K562 (cell line): ENCODE measurements around the gene HTR3E. TPM values are rescaled to one million over a fixed set of nuclear protein-coding genes. Genes with fewer than 3 reads are reported as not detected.

ENCODE experiments used
- ARID3A ChIP-seq: IDR thresholded peaks from 2 replicates; pipeline ENCODE4 v1.6.1; 2012; ENCODE audit warnings: low read depth, low read length, improper control_type of control experiment, borderline replicate concordance
- BRD9 ChIP-seq: fragments of 450-650 bp; IDR thresholded peaks from 2 replicates; pipeline ENCODE4 v1.6.1; 2018; ENCODE audit warnings: low read depth; ENCODE audit not compliant: partially characterized antibody
- CHCHD3 ChIP-seq: fragments of 250-450 bp; sonication (Bioruptor Pico); IDR thresholded peaks from 2 replicates; pipeline ENCODE4 v2.1.2; 2022; ENCODE audit warnings: mild to moderate bottlenecking
- DLX4 ChIP-seq: fragments of 250-450 bp; sonication (Bioruptor Pico); IDR thresholded peaks from 2 replicates; pipeline ENCODE4 v1.6.1; 2021; ENCODE audit warnings: mild to moderate bottlenecking
- FOXO4 ChIP-seq: fragments of 450-650 bp; formaldehyde crosslinking; IDR thresholded peaks from 2 replicates; pipeline ENCODE4 v1.4.0; 2020; ENCODE audit warnings: mild to moderate bottlenecking, moderate library complexity
- GABPB1 ChIP-seq: sonication (generic); formaldehyde crosslinking; IDR thresholded peaks from 2 replicates; pipeline ENCODE4 v1.8.0; 2022; ENCODE audit warnings: mild to moderate bottlenecking, missing genetic modification reagents
- GTF2A2 ChIP-seq: IDR thresholded peaks from 2 replicates; pipeline ENCODE4 v1.6.1; 2016; ENCODE audit warnings: mild to moderate bottlenecking, missing genetic modification characterization, missing compliant biosample characterization
- GTF2F1 ChIP-seq: IDR thresholded peaks from 2 replicates; pipeline ENCODE4 v1.6.1; 2011; ENCODE audit warnings: low read depth, low read length, improper control_type of control experiment
- HDAC6 ChIP-seq: IDR thresholded peaks from 2 replicates; pipeline ENCODE4 v1.6.1; 2012; ENCODE audit warnings: low read depth, mild to moderate bottlenecking, control low read depth, inconsistent platforms, low read length, moderate library complexity
- LCOR ChIP-seq: sonication (generic); formaldehyde crosslinking; IDR thresholded peaks from 2 replicates; pipeline ENCODE4 v1.8.0; 2022; ENCODE audit warnings: mild to moderate bottlenecking, missing genetic modification reagents
- MAZ ChIP-seq, 2 experiments: fragments of 450-650 bp in 1 of 2; sonication (generic) in 1 of 2; formaldehyde crosslinking; IDR thresholded peaks in 1 of 2; conservative IDR thresholded peaks in 1 of 2; 2 replicates each; pipeline versions ENCODE4 v1.4.0 to v1.5.0; 2020; ENCODE audit warnings: mild to moderate bottlenecking in 1 of 2, missing genetic modification reagents in 1 of 2
- MCM7 ChIP-seq, 2 experiments: fragments of 450-650 bp; IDR thresholded peaks; 2 replicates each; pipeline ENCODE4 v1.6.1; 2016 to 2018
- MTA1 ChIP-seq: fragments of 450-650 bp; IDR thresholded peaks from 2 replicates; pipeline ENCODE4 v1.6.1; 2017; ENCODE audit warnings: borderline replicate concordance
- NBN ChIP-seq: fragments of 450-650 bp; IDR thresholded peaks from 2 replicates; pipeline ENCODE4 v1.6.1; 2016; ENCODE audit warnings: low read depth, mild to moderate bottlenecking
- PCBP2 ChIP-seq: fragments of 200-400 bp; formaldehyde crosslinking; IDR thresholded peaks from 2 replicates; pipeline ENCODE4 v1.6.1; 2018; ENCODE audit warnings: low read length, low read depth, mild to moderate bottlenecking, moderate library complexity; ENCODE audit not compliant: poor library complexity, severe bottlenecking
- RCOR1 ChIP-seq, 2 experiments: IDR thresholded peaks; 2 replicates each; pipeline ENCODE4 v1.6.1; 2012; ENCODE audit warnings: low read depth in 2 of 2, low read length in 2 of 2, borderline replicate concordance in 1 of 2, improper control_type of control experiment in 1 of 2
- SP1 ChIP-seq: sonication (generic); formaldehyde crosslinking; IDR thresholded peaks from 2 replicates; pipeline ENCODE4 v1.8.1; 2022; ENCODE audit warnings: mild to moderate bottlenecking, missing genetic modification reagents
- SREBF2 ChIP-seq: sonication (generic); formaldehyde crosslinking; IDR thresholded peaks from 2 replicates; pipeline ENCODE4 v1.4.0; 2020; ENCODE audit warnings: mild to moderate bottlenecking, missing genetic modification reagents
- TCF15 ChIP-seq: fragments of 250-450 bp; sonication (Bioruptor Pico); IDR thresholded peaks from 2 replicates; pipeline ENCODE4 v1.8.0; 2022; ENCODE audit warnings: moderate library complexity, mild to moderate bottlenecking, inconsistent platforms
- ZKSCAN8 ChIP-seq: fragments of 200-800 bp; sonication (Bioruptor generic); IDR thresholded peaks from 2 replicates; pipeline ENCODE4 v1.6.1; 2016; ENCODE audit warnings: missing genetic modification characterization, missing compliant biosample characterization
- ZNF133 ChIP-seq: fragments of 250-450 bp; sonication (Bioruptor Pico); IDR thresholded peaks from 2 replicates; pipeline ENCODE4 v1.4.0; 2020; ENCODE audit warnings: mild to moderate bottlenecking
- ZNF449 ChIP-seq: fragments of 250-450 bp; sonication (Bioruptor Pico); IDR thresholded peaks from 2 replicates; pipeline ENCODE4 v1.8.0; 2022; ENCODE audit warnings: moderate library complexity, mild to moderate bottlenecking, inconsistent platforms
- polyA plus RNA-seq, 8 experiments: library from polyadenylated mRNA; depleted of rRNA in 4 of 8; stranded (reverse) in 5 of 8; unstranded in 3 of 8; fragments of >200 nt; fragmentation: Nextera tagmentation in 2 of 8; fragmentation: Illumina TruSeq in 1 of 8; extraction: Ambion mirVana in 2 of 8; extraction: Trizol in 1 of 8; gene quantifications; 2 replicates each; pipeline versions ENCODE4 v1.2.1 to v1.2.3, GENCODE V29; 2011 to 2014; ENCODE audit warnings: inconsistent platforms in 1 of 8, missing spikeins in 1 of 8
- total RNA-seq, 7 experiments: library from RNA; depleted of rRNA in 6 of 7; stranded (reverse); fragments of >200 nt in 6 of 7; fragmentation: Illumina TruSeq in 2 of 7; extraction: Trizol in 2 of 7; gene quantifications; 2 replicates each; pipeline versions ENCODE4 v1.2.1 to v1.2.3, GENCODE V29; 2011 to 2021; ENCODE audit warnings: low replicate concordance in 1 of 7

The HTR3E gene
- total and polyA plus RNA-seq, 9 of the 15 experiments (the other 6 are each of a cell fraction or from before 2014, with no cell fraction given), result not detected

GRCh38 chr3:184135149-184135910, 38.5 kb downstream of the HTR3E start, which contains the start of gene EIF2B5 (continued):
- TF ChIP-seq SP1 (CRISPR knock-in tag), result peak; percentile 86
- peak; percentile 88; the same call in 1 of the 2 replicates for TF ChIP-seq LCOR (CRISPR knock-in tag)
- TF ChIP-seq GTF2F1, result no peak
- peak; percentile 63 to 78 for TF ChIP-seq MAZ (CRISPR knock-in tag; conservative IDR thresholded peaks at IDR 0.05 in 1 of 2, IDR thresholded peaks at IDR 0.05 in 1 of 2)
- peak; percentile 87; the same call in 1 of the 2 replicates for TF ChIP-seq GABPB1 (CRISPR knock-in tag)
- TF ChIP-seq FOXO4 (CRISPR knock-in tag), result no peak
- TF ChIP-seq MTA1, result no peak
- no peak for TF ChIP-seq ZNF449
- no peak for TF ChIP-seq GTF2A2 (tag)
- peak; percentile 25 for TF ChIP-seq BRD9
- no peak for TF ChIP-seq ZNF133 (CRISPR knock-in tag)
- TF ChIP-seq RCOR1 (IDR thresholded peaks at IDR 0.05; ENCODE audit: borderline replicate concordance in 1 of 2, low read depth in 2 of 2, low read length in 2 of 2), result peak in 1 of 2 experiments; percentile 76; a peak in 2 of 4 replicates
- peak; percentile 28; the same call in 1 of the 2 replicates for TF ChIP-seq TCF15 (CRISPR knock-in tag)
- TF ChIP-seq SREBF2 (CRISPR knock-in tag), result no peak
- no peak for TF ChIP-seq MCM7 (IDR thresholded peaks at IDR 0.05)
- no peak for TF ChIP-seq ZKSCAN8 (CRISPR knock-in tag)
- no peak for TF ChIP-seq DLX4 (CRISPR knock-in tag)
- no peak for TF ChIP-seq CHCHD3
- peak; percentile 88; the same call in 1 of the 2 replicates for TF ChIP-seq NBN
- TF ChIP-seq HDAC6, result no peak
- 0 out of 2 replicates have a peak, but pooled peaks have one; percentile 48 for TF ChIP-seq ARID3A
- no peak for TF ChIP-seq PCBP2
